ENCODE measurements around the gene CSGALNACT2.

GRCh38 chr10:43204042-43204942, 66.0 kb downstream of the CSGALNACT2 start:
- TF ChIP-seq POLR2A (IDR thresholded peaks at IDR 0.05) (no peak), CTCF (IDR thresholded peaks at IDR 0.05) (no peak), EP300 (IDR thresholded peaks at IDR 0.05) (no peak)
